HL-60 (cell line): ENCODE results near the gene ZNF202.

Experiments
- GABPA ChIP-seq: IDR thresholded peaks from 2 replicates; pipeline ENCODE4 v1.6.1; 2012; ENCODE audit warnings: low read depth
- POLR2AphosphoS5 ChIP-seq: IDR thresholded peaks from 2 replicates; pipeline ENCODE4 v1.6.1; 2012; ENCODE audit warnings: low read depth
- TF ChIP-seq, protein P1 (sequence below): IDR thresholded peaks from one replicate; pipeline ENCODE4 v1.5.1; 2011; ENCODE audit warnings: low read length, control low read depth, inconsistent platforms; ENCODE audit not compliant: insufficient read depth

DNA sequence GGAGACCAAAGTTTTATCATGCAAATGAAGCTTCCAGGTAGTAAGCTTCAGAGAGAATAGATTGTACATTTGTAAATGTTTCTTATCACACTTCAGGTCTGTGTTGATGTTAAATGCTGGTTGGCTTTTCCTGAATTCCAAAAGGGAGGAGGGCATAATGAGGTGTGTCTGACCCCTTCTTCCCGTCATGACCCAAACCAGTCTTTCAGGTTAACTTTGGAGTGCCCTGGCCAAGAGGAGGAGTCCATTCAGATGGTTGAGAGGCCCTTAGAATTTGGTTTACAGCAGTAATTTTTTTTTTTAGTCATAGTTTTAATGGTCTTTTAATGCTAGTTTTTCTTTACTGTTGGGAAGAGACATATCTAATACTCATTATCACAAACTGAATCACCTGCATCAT lies 10.3 kb upstream of the ZNF202 start:
- TF ChIP-seq, protein P1, sequence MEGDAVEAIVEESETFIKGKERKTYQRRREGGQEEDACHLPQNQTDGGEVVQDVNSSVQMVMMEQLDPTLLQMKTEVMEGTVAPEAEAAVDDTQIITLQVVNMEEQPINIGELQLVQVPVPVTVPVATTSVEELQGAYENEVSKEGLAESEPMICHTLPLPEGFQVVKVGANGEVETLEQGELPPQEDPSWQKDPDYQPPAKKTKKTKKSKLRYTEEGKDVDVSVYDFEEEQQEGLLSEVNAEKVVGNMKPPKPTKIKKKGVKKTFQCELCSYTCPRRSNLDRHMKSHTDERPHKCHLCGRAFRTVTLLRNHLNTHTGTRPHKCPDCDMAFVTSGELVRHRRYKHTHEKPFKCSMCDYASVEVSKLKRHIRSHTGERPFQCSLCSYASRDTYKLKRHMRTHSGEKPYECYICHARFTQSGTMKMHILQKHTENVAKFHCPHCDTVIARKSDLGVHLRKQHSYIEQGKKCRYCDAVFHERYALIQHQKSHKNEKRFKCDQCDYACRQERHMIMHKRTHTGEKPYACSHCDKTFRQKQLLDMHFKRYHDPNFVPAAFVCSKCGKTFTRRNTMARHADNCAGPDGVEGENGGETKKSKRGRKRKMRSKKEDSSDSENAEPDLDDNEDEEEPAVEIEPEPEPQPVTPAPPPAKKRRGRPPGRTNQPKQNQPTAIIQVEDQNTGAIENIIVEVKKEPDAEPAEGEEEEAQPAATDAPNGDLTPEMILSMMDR = no peak
- no peak for TF ChIP-seq POLR2AphosphoS5
- TF ChIP-seq GABPA = no peak
